Left cardiac atrium (tissue), 4 donors: ENCODE measurements around the gene ASXL1. TPM values are rescaled to one million over a fixed set of nuclear protein-coding genes. Genes with fewer than 3 reads are reported as not detected.
"Not testable (repeated sequence)": the region's sequence is repeated elsewhere in the genome, so short reads cannot be mapped to it uniquely, and the experiment has no call there.

ENCODE experiments used
- ATAC-seq, 2 donors: fragments of 200-7000 bp; cut with Tn5 transposase; one replicate each; pipeline ENCODE4 v1.9.1; 2020; ENCODE audit warnings: mild to moderate bottlenecking in 2 of 2, moderate library complexity in 2 of 2
- DNase-seq: peaks from one replicate; pipeline ENCODE4 v3.0.0-alpha.2; 2020
- intact Hi-C, 2 donors: fragments of 100-400 bp; cut with DNase I; formaldehyde crosslinking; loops; one replicate each; pipeline versions ENCODE4 v1.14.1 to v1.15.1; 2022 to 2023
- total RNA-seq, 2 donors: library from RNA; stranded (reverse); fragmentation: NEBNext Ultra II Directional; extraction: Animal tissue kit (Norgen Biotek cat#: 25700); gene quantifications; one replicate each; pipeline ENCODE4 v1.2.1, GENCODE V29; 2021
- donor health status: DM: no; HTN: yes; CAD: no.
- donor health status: DM: no; HTN: yes; CAD: no; lungs with severe emphysema.
- donor health status: DM: yes; HTN: yes; CAD: no.
- donor health status: Dilated cardiomyopathy.

ASXL1 gene
- total RNA-seq, 2 donors from 2014 or later: 32.1 to 49.0 TPM

DNA sequence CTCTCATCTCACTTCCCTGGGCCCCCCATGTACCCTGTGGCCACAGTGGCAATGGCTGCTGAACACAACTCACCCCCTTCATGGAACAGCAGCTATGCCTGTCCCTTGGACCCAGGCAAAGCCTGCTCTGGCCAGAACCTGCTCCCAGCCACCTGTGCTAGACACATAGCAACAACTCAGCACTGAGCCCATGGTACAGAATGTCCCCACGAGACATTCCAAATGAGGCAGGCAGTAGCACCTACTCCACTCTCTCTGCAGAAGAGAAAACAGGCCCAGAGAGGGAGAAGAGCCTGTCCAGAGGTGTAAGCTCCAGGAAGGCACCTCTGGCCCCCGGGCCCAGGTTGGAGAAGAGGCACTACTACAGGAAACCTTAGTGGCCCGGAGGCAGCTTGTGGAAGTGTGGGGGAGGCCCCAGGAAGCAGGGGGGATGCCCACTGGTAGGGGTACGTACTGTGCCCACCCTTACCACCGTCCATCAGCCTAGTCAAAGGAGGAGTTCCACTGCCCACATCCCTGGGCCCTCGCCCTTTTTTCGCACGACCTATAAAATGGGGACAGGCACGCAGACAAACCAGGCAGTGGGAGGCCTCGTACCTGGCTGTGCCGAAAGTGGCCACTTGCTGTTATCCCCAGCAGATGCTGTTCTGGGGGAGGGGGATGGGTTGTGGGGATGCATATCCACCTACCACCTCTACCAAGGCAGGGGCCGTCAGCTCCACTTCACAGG is 97.2 kb downstream of the ASXL1 start:
- intact Hi-C loops: no loop called here
- DNase-seq: peak; percentile 15
- no peak for ATAC-seq

DNA sequence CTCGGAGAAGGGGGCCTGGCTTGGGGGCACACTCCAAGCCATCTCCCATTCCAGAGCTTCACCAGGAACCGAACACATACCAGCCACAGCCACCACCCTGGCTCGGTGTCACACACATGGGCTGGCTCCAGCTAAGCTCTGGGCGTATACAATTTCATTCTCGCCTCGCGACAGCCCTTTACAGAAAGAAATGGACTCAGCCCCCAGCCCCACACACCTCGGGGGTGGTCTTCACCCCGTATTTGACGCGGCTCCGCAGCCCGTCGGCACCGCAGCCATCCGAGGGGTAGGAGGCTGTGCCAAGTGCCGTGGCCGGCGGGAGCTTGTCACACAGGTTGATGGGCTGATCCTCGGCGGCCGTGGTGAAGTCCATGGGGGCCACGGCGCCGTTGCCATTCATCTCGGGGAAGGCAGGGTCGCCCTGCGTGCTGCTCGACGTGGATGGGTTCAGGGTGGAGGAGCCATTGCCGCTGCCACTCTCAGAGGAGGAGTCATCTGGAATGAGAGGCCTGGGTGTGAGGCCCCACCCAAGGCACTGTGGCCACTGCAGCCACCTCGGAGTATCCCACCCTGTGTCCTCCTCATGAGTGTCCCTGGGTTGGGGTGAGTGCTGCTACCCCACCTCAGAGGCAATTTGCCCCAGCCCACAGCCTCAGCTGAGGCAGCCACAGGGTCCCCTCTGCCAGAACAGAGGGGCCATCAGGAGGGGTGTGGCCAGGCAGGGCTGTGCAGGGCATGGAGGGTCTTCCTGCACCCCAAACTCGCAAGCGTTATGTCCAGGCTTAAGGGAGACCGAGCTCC is 98.0 kb downstream of the ASXL1 start:
- intact Hi-C loops: no loop called here
- no peak for DNase-seq

DNA sequence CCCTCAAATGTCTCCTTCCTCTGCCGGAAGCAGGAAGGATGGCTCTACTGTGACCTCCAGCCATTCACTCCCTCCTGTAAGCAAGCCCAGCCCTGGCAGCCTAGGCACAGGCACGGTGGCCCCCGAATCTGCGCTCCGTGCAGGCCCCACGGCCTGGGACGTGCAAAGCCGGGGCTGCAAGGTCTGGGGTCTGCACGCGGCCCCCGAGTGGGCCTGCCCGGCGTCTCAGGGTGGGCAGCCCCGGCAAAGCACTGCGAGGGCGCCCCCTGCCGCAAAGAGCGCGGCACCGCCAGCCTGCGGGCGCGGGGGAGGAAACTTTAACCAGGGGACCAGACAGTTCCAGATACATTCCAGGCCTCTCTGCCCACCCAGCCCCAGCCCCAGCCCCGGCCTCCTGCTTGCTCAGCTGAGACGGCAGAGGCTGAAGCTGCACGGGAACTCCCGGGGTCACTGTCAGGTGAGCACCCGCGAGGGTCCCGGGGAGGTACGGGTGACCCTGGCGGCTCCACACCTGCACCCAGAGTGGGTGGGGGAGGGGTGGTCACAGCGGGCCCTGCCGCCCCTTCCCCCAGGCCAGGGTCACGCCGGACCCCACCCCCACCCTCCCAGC is 98.8 kb downstream of the ASXL1 start:
- intact Hi-C loops: no loop called here
- peak; percentile 57 to 79 for ATAC-seq
- no peak for DNase-seq

More for the DNA sequence above, 98.0 kb downstream of the ASXL1 start:
- no peak for ATAC-seq

DNA sequence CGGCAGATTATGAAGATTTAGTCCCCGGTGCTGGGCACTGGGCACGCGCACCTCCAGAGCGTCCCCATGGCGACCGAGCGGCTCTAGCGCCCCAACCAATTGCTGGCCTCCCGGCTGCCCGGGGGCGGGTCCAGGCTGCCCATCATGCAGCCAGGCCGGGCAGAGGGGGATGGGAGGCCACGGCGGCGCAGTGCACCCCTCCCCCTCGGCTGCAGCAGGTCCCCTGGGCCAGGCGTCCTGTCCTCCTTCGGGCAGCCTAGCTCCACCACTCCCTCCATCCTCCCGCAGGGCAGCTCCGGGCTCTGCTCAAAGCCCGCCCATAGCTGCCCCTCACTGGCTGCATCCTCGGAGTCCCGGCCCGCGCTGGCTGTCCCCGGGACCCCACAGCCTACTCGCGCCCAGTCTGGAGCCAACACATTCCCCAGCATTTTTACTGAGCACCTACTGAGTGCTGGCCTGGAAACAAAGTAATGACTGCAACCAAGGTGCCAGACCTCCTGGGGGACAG is 99.4 kb downstream of the ASXL1 start:
- ATAC-seq (peak; percentile 85 to 91), DNase-seq (peak; percentile 75)
- intact Hi-C loops: no loop called here

DNA sequence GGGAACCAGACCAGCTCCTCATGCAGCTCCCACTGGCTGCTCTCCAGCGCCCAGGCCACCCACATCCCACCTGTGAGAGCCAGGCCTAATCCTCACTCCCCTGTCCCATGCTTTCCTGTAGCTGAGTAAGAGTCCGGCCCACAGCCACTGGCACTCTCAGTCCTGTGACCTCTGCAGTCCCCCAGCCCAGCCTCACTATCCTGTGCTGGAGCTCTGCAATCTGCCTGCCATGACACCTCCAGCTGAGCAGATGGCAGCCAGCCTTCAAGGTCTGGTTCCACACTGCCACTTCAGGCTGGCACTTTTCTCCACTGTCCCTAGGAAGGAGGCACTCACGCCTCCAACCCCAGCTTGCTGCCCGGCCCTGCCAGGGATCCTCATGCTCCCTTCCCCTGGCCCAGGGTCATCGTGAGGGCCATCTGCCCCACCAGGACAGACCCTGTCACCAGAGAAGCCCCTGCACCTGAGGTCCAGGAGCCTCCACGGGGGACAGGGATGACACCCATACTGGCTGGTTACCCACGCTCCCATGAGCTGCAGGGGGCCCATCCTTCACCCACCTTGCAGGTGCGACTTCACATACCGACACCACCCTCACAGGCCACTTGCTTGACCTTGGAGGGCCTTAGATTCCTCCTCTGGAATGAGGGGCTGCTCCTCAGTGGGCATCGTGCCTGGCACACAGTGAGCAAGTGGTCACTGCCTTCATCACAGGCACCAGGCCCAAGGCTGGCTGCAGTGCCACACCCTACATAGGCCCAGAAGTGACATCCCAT is 100.1 kb downstream of the ASXL1 start:
- intact Hi-C loops: no loop called here
- ATAC-seq: no peak
- no peak for DNase-seq

DNA sequence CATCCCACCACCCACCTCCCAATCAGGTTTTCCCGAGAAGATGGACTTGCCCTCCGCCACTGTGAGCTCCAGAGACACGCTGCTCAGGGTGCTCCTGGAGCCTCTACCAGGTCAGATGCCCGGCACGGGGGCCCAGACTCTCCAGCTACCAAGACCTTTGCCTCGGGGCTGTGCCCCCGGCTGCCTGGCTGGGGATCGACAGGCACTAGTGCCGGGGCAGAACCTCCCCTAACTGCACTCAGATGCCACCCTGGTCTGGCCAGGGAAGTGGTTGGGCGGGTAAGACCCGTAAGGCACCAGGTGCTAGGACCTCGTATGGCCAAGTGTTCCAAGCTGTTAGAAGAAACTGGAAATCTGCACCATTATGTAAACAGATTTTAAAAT is 100.7 kb downstream of the ASXL1 start:
- intact Hi-C loops: no loop called here
- DNase-seq (no peak), ATAC-seq (no peak)

DNA sequence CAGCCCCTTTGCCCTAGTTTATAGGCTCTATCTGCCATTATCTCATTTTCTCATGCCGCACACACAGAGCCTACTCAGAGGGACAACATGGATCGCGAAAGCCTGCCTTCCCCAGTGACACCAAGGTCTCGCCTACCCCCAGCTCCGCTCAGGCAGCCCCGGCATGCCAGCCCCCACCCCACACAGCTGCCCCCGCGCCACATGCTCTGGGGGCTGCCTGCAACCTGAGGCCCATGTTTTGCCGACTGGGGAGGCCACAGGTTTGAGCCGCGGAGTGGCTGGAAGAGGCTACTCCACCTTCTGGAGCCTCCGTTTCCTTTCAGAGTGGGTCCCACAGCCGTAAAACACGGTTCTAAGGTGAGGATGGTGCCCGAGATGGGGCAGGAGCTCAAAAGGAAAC is 102.1 kb downstream of the ASXL1 start:
- DNase-seq: no peak
- intact Hi-C loops: no loop called here
- no peak for ATAC-seq

DNA sequence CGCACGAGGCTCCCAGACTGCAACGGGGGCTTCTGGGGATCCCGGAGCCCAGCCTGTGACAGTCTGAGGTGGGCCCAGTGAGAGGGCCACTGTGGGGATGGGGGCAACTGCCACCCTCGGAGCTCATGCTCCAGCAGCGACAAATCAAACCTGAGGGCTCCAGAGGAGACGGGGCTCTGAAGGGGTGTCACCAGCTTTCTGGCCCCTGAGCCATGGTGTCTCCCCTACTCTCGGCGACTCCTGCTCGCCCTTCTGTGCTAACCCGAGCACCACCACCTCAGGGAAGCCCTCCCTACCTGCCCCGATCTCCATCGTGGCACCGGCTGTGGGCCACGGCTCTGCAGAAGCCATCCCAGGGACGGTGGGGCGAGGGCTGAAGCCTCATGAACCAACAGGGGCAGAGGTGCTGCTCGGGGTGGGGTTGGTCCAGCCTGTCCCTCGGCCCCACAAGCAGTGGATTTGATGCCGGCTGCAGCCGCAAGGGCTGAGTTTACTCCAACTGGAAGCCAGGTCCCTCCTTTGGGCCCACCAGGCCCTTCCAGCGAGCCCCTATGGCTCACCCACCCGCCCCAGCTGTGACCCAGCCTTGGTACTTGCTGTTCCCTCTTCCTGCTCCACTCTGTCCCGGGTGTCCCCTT is 102.7 kb downstream of the ASXL1 start:
- ATAC-seq (no peak), DNase-seq (no peak)
- intact Hi-C loops: no loop called here

DNA sequence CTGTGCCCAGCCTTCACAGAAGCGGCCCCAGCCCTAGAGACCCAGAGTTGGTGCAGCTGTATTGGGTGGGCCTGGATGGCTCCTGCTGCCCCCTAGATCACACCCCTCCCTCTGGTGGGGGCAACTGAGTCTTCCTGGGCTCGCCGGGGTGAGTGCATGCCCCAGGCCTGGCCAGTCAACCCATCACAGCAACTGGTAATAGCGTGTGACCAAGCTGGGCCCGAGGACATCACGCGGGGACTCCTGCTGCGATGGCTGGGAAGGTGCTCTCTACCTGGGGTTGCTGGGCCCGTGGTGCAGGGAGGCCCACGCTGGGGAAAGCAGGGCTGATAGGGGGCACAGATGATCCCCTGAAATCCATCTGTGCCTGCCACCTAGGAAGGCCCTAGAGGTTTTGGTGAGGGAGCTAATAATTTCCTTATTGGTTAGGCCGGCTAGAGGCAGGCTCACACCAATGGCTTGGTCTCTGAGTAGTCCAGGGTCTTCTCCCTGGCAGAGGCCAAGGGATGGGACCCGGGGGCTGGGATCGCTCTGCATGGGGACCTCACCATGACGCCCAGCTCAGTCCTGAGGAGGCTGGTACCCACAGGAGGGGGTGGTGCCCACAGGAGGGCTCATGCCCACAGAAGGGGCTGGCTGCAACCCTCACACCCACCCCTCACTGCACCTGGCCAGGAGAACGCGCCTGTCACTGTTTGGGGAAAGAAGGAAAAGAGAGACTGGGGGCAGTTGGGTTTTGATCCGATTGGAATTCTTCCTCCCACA is 103.9 kb downstream of the ASXL1 start:
- ATAC-seq (no peak), DNase-seq (no peak)
- intact Hi-C loops: no loop called here

DNA sequence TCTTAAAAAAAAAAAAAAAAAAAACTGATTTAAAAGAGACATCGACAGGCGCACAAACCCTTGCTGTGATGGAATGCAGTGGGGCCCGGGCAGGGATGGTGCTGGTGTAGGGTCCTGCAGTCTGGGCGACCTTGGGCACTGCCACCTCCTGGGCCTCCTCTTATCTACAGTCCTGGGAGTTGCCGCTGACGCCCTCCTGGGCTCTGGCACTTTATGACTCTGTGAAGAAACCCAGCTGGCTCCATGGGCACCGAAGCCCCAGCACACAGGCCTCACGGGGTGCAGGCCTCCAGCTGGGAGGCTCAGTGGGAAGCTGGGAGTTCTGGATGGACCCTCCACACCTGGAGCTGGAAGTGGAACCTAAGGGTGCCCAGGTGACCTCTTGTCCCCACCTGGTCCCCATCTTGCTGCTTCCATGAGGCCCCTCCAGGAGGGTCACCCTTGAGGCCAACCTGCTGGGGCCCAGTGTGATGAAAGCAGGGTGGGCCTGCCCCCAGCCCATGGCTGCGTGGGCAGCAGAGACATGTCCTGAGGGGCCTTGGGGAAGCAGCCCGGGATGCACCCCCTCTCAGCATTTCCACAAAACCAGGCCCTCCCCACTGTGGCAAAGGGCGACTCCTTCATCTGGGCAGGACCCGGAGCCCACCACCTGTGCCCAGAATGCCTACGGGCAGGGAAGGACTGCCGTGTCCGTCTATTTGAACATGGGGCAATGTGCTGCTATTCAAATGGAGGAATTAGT is 104.9 kb downstream of the ASXL1 start:
- no peak for DNase-seq
- intact Hi-C loops: no loop called here
- no peak for ATAC-seq

DNA sequence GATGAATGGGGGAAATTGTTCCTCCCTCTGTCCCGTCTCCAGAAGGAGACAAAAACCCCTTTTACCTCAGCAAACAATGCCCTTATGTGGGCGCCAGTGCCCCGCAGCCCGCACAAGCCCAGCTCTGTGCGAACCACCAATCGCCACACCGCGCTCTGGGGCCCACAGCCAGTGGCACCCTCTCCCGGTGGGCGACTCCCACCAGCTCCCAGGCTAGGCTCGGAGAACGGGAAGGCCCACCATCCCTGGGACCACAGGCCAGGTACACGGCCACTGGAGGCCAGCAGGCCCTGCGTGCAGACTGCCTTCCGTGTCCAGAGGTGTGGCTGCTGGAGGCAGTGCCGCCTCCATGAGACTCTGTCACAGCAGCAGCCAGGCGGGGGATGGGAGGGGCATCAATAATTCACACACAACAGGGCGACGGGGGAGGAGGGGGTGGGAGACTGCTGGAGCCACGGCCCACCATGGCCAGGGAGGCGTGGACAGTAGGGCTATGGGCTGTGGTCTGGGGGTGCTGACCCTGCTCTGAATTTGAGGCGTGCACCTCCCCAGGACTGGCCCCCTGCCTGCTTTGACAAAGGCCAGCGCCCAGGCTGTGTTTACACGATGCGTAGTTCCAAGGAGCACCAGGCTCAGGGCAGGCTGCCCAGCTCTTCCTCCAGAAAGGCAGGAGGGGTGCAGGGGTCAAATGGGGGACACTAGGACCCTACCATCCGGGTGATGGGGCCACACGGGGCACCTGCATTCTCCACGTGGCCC is 105.7 kb downstream of the ASXL1 start:
- intact Hi-C loops: no loop called here
- DNase-seq (no peak), ATAC-seq (peak in 1 of 2 donors; percentile 2)

DNA sequence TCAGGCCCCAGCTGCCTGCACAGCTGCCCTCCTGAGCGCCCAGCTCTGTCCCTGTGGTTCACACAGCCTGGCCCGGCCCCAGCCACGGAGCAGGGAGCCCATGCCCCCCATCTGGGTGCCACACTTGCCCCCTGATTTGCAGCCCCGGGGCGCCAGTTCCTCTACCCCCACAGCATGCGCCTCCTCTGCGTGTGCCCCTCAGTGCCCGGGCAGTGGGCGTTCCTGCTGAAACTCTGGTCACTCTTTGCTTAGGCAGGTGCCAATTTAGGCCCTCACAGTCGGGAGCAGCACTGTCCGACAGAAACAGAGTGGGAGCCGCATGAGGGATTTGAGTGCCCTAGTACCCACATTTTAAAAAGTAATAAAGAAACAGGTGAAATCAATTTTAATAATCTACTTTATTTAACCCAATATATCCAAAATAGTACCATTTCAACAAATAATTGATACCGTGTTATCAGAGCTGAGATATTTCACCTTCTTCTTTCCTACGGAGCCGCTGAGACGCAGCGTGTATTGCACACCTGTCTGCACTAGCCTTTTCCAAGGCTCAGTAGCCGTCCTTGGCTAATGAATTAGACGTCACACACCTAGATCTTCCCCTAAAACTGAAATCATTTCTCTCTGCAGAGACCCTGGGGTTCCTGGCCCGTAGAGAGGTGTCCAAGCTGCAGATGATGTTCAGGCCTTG is 106.4 kb downstream of the ASXL1 start:
- DNase-seq: no peak
- no peak for ATAC-seq
- intact Hi-C loops: no loop called here

DNA sequence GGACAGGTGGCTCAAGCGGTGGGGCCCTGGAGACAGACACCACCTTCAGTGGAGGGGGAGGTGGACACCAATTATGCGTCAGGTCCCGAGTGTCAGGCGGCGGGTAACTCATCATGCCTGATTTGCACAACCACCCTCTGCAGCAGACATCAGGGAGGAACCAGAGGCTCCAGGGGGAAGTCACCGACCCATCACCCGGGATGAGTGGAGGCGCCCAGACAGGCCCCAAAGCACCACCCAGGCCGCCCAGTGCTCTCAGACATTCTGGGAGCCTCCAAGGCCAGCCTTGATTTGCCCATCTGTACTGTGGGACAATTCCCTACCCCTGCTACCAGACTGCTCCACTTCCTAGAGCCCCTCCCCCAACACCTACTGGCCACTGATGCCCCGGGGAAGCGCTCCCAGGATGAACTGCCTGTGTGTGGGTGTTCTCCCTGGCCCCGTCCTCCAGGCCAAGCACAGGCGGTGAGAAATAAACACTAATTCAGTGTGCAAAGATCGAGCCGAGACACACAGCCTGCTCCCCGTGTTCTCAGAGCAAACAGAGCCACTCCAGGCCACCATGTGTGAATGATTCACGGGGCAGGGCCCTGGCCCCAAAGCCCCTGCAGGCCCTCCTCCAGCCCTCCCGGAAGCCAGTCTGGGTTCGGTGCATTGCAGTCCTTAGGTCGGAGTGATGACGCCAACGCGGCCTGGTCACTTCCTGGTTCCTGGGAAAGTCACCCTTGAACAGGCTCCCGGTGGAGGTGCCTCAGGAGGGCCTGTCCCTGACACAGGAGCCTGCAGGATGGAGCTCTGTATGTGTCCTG is 107.2 kb downstream of the ASXL1 start:
- DNase-seq (peak; percentile 84), ATAC-seq (peak; percentile 20 to 33)
- intact Hi-C loops: no loop called here

DNA sequence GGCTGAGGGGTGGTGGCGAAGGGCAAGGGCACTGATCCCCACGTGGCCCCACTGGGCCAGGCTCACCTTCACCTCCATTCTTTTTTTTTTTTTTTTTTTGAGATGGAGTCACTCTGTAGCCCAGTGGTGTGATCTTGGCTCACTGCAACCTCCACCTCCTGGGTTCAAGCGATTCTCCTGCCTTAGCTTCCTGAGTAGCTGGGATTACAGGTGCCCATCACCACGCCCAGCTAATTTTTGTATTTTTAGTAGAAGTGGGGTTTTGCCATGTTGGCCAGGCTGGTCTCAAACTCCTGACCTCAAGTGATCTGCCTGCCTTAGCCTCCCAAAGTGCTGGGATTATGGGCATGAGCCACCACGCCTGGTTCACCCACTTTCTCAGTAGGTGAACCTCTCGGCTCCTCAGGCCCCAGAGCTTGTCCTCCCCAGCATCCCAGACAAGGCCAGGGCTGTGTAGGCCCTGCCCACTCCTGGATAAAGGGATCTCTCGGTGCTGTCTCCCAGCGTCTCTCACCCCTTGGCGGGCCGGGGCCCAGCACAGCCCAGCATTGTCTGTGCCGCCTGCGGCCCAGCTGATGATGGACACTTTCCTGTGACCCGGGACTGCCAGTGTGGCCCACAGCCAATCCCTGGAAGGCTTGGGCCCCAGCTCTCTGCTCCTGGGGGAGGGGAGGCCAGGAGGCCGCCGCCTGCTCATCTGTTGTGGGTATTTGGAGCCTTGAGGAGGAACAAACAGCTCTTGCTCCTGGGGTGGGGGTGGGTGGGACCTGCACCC is 108.0 kb downstream of the ASXL1 start:
- peak; percentile 6 to 21 for ATAC-seq
- intact Hi-C loops, DNase-seq: not testable (repeated sequence)
